ENCODE results near the gene SPINT2.
A peak's percentile ranks its signal among the peaks of the same experiment; 100 is the strongest.
"Not testable (repeated sequence)": the region's sequence is repeated elsewhere in the genome, so short reads cannot be mapped to it uniquely, and the experiment has no call there.

SPINT2 gene

GRCh38 chr19:38234615-38235014, 29.8 kb upstream of the SPINT2 start:
- no peak for DNase-seq

- no peak for DNase-seq
These were observed 24.6 kb upstream of the SPINT2 start for GRCh38 chr19:38239816-38240215.

GRCh38 chr19:38243279-38243673, 21.1 kb upstream of the SPINT2 start:
- no peak for DNase-seq

GRCh38 chr19:38245826-38246498, 18.4 kb upstream of the SPINT2 start:
- peak in 3 of 56 donors; percentile 11 to 14 (median 12) for DNase-seq

- no peak for DNase-seq
These were observed 17.2 kb upstream of the SPINT2 start for GRCh38 chr19:38247126-38247525.

GRCh38 chr19:38247734-38248268, 16.6 kb upstream of the SPINT2 start:
- DNase-seq: peak in 19 of 56 donors; percentile 7 to 79 (median 39)

GRCh38 chr19:38248421-38248820, 16.0 kb upstream of the SPINT2 start:
- DNase-seq: no peak

GRCh38 chr19:38250428-38250820, 13.9 kb upstream of the SPINT2 start:
- no peak for DNase-seq

- DNase-seq: peak in 52 of 56 donors; percentile 8 to 92 (median 72)
These were observed 13.4 kb upstream of the SPINT2 start for GRCh38 chr19:38250821-38251563.

- peak in 10 of 56 donors; percentile 21 to 58 (median 43) for DNase-seq
These were observed 12.8 kb upstream of the SPINT2 start for GRCh38 chr19:38251564-38252051.

GRCh38 chr19:38252385-38252784, 12.0 kb upstream of the SPINT2 start:
- DNase-seq: peak in 1 of 56 donors; percentile 59

- peak in 55 of 56 donors; percentile 31 to 97 (median 84) for DNase-seq
These were observed 11.3 kb upstream of the SPINT2 start for GRCh38 chr19:38252941-38253691.

- peak in 2 of 56 donors; percentile 53 to 54 for DNase-seq
These were observed 10.6 kb upstream of the SPINT2 start for GRCh38 chr19:38253788-38254187.

- peak in 18 of 56 donors; percentile 14 to 56 (median 30) for DNase-seq
These were observed 8.9 kb upstream of the SPINT2 start for GRCh38 chr19:38255383-38256014.

GRCh38 chr19:38261942-38262341, 2.4 kb upstream of the SPINT2 start:
- not testable (repeated sequence) for DNase-seq

GRCh38 chr19:38262585-38263268, 1.6 kb upstream of the SPINT2 start:
- DNase-seq: no peak

- peak in 25 of 56 donors; percentile 26 to 76 (median 45) for DNase-seq
These were observed 486 bp upstream of the SPINT2 start for GRCh38 chr19:38263689-38264485.

- DNase-seq: no peak
These were observed 964 bp downstream of the SPINT2 start for GRCh38 chr19:38265213-38265861.

GRCh38 chr19:38265921-38266429, 1.6 kb downstream of the SPINT2 start:
- no peak for DNase-seq
